GM10248 (cell line): Measurements from ENCODE around the gene KHSRP.
"Not testable (repeated sequence)": the region's sequence is repeated elsewhere in the genome, so short reads cannot be mapped to it uniquely, and the experiment has no call there.

Source experiments
- CTCF ChIA-PET: fragments of 300-600 bp; sonication (Branson Sonifier 250); formaldehyde crosslinking; extraction: SDS; loops from one replicate; lab custom pipeline; 2021; ENCODE audit warnings: antibody characterized with exemption; lab: Yijun Ruan, JAX
- POLR2A ChIA-PET: fragments of 350-650 bp; sonication (Branson Sonifier 250); formaldehyde crosslinking; extraction: SDS; loops from one replicate; lab custom pipeline; 2020; ENCODE audit warnings: antibody characterized with exemption; lab: Yijun Ruan, JAX
- DNase-seq: peaks from one replicate; pipeline ENCODE4 v3.0.0; 2012; ENCODE audit errors: extremely low spot score
- TF ChIP-seq, protein P1 (sequence below): IDR thresholded peaks from 2 replicates; pipeline ENCODE4 v1.5.1; 2012; ENCODE audit warnings: mild to moderate bottlenecking, low read depth; ENCODE audit errors: extremely low read depth, missing control alignments, control extremely low read depth

Gene KHSRP

DNA sequence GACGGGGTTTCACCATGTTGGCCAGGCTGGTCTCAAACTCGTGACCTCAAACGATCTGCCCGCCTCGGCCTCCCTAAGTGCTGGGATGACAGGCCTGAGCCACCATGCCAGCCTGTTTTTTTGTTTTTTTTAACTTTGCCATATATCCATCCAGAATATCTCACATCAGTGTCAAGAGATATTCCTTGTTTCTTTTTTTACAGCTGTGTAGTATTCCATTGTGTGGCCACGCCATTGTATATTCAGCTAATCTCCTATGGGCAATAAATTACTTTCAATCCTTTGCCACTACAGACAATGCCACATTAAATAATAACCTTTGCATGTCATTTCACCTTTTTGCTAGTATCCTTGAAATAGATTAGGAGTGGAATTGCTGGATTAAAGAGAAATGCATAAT, 15.3 kb downstream of the KHSRP start:
- ChIA-PET POLR2A (no interaction called here), CTCF (interaction anchor here (1.0 kb wide), 1 partner anchor 10 kb away, joined by 3 read pairs; no protein-coding TSS in a partner anchor)
- no peak for DNase-seq
- TF ChIP-seq, protein P1, sequence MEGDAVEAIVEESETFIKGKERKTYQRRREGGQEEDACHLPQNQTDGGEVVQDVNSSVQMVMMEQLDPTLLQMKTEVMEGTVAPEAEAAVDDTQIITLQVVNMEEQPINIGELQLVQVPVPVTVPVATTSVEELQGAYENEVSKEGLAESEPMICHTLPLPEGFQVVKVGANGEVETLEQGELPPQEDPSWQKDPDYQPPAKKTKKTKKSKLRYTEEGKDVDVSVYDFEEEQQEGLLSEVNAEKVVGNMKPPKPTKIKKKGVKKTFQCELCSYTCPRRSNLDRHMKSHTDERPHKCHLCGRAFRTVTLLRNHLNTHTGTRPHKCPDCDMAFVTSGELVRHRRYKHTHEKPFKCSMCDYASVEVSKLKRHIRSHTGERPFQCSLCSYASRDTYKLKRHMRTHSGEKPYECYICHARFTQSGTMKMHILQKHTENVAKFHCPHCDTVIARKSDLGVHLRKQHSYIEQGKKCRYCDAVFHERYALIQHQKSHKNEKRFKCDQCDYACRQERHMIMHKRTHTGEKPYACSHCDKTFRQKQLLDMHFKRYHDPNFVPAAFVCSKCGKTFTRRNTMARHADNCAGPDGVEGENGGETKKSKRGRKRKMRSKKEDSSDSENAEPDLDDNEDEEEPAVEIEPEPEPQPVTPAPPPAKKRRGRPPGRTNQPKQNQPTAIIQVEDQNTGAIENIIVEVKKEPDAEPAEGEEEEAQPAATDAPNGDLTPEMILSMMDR, result no peak

DNA sequence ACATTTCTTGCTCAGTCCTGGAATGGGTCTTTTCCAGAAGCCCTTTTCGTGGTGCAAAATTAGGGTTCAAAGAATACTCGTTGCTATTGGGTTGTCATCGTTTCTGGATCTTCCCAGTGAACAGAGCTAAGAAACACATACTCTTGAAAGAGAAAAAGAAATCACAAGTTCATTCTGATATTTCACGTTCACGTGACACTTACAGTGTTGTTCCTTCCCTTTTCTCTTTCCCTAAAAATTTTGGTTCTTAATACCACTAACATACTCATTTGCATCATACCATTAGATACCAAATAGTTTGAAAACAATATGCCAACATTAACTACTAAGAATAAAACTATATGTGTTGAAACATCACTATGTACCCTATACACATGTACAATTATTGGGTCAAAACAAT, 18.2 kb downstream of the KHSRP start:
- ChIA-PET CTCF (interaction anchor here (1.2 to 1.7 kb wide), 2 partner anchors 188 to 280 kb away, joined by 4 read pairs; no protein-coding TSS in a partner anchor), POLR2A (no interaction called here)
- TF ChIP-seq, protein P1, result no peak
- DNase-seq, result no peak

DNA sequence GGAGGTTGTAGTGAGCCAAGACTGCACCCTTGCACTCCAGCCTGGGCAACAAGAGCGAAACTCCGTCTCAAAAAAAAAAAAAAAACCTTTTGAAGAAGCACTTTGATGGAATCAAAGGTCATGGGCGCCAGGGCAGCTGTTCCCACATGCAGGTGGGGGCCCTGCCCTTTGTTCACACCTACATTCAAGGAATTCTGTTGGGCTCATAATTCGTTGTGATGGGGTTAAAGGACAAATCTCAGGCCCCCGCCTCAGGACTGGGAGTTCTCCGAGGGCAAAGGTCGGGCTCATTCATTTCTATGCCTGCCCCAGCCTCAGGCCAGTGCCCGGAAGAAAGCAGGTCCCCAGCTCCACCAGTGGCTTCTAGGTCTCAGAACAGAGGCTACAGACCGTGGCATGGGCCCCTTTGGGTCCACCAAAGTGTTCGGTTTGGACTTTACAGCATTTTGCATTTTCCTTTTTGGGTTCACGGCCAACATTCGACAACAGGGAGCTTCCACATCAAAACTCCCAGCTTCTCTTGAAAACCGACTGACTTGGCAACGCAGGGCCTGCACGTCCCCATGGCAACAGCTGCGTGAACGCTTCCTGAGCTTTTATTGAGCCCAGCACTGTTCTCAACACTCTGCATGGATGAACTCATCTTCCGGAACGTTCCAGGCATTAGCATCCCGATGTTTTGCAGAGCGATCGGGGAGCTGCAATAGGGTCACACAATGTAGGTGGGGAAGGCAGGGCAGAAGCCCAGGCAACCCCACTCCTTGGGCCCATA, 21.6 kb downstream of the KHSRP start:
- CTCF ChIA-PET, result no interaction called here
- TF ChIP-seq, protein P1, result no peak
- no peak for DNase-seq
- POLR2A ChIA-PET, result no interaction called here

DNA sequence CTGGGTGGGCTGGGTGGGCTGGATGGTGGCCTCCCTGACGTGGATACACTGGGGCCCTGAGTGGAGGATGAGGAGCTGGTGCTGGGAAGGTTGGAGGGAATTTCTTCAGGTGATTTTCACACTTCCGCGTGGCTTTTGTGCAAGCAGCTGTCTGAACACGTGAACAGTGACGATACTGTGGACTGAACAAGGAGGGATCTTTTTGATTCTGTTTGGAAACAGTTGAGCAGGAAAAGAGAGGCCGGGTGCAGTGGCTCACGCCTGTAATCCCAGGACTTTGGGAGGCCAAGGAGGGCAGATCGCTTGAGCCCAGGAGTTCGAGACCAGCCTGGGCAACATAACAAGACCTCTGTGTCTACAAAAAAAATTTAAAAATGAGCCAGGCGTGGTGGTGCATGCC, 22.6 kb downstream of the KHSRP start:
- DNase-seq, result no peak
- TF ChIP-seq, protein P1, result no peak
- ChIA-PET CTCF (no interaction called here), POLR2A (no interaction called here)

DNA sequence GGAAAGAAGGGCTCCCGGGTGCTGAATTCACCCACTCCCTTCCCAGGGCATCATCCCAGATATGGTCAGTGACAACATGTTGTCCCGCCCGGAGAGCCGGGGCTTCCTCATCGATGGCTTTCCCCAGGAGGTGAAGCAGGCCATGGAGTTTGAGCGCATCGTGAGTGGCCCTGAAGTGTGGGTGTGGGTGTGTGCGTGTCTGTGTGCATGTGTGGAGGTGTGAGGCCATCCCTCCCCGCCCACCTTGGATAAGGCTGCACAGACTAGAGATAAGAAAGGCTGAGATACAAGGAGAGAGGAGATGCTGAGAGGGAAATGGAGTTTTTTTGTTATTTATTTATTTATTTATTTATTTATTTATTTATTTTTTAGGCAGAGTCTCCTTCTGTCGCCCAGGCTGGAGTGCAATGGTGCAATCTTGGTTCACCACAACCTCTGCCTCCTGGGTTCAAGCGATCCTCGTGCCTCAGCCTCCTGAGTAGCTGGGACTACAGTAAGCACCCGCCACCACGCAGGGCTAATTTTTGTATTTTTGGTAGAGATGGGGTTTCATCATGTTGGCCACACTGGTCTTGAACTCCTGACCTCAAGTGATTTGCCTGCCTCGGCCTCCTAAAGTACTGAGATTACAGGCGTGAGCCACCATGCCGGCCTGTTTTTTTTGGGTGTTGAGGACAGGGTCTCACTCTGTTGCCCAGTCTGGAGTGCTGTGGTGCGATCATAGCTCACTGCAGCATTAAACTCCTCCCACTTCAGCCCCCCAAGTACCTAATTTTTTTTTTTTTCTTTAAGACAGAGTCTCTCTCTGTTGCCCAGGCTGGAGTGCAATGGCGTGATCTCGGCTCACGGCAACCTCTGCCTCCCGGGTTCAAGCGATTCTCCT, 24.3 kb downstream of the KHSRP start:
- DNase-seq, CTCF ChIA-PET, POLR2A ChIA-PET: not testable (repeated sequence)

DNA sequence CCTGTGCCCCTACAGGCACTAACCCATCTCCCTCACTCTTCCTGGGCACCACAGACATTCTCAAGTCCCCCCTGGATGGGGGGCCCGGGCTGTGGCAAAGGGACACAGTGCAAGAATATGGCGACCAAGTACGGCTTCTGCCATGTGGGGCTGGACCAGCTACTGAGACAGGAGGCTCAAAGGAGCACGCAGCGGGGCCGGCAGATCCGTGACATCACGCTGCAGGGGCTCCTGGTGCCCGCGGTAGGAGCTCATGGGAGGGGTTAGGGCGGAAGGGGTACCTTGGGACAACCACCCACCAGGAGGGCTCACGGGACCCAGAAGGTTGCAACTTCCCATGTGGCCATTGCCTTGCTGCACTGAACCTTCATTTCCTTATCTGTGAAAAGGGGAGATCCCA, 28.3 kb downstream of the KHSRP start:
- DNase-seq, result no peak
- CTCF ChIA-PET, result no interaction called here
- POLR2A ChIA-PET, result no interaction called here
- TF ChIP-seq, protein P1, result no peak

DNA sequence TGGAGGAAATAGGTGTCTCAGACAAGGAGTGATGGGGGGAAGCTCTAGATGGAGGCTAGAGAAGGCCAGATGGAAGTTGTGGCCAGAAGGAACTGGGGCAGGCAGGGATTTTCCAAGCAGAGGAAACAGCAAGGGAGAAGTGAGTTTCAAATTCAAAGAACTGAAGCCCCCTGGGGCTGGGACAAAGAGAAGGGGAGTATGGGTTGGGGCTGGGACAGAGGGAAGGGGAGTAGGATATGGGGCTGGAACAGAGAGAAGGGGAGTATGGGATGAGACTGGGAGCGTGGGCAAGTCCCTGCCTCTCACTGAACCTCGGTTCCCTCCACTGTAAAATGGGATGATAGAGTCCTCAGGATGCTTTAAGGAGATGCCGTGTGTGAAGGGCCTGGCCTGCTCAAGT, 29.8 kb downstream of the KHSRP start:
- ChIA-PET CTCF (no interaction called here), POLR2A (interaction anchor here (1.4 kb wide), 1 partner anchor 22 kb away, joined by 4 read pairs; the partner anchor contains the start of gene ALKBH7)
- DNase-seq, result no peak
- TF ChIP-seq, protein P1, result no peak
